Ovary (tissue), 3 donors: ENCODE measurements around the gene COL5A2.

ENCODE experiments used
- CTCF ChIP-seq, 3 donors: fragments of 450-650 bp in 2 of 3; fragments of 200-600 bp in 1 of 3; IDR thresholded peaks; one replicate each; pipeline versions ENCODE4 v1.5.1 to v1.8.0; 2016 to 2022; ENCODE audit warnings: antibody characterized with exemption in 3 of 3, mild to moderate bottlenecking in 1 of 3
- EP300 ChIP-seq: sonication (generic); formaldehyde crosslinking; IDR thresholded peaks from one replicate; pipeline ENCODE4 v1.6.1; 2017; ENCODE audit warnings: antibody characterized with exemption
- donor health status: DM: no; HTN: no; CAD: no.

- TF ChIP-seq CTCF (IDR thresholded peaks at IDR 0.05) (no peak), EP300 (no peak)
Observed at GRCh38 chr2:189128970-189129369, 50.6 kb downstream of the COL5A2 start.
